Measurements from ENCODE around the gene GPC6. TPM values are rescaled to one million over a fixed set of nuclear protein-coding genes. Genes with fewer than 3 reads are reported as not detected.

GPC6 gene
- total and polyA plus RNA-seq, 9 of the 15 experiments (the other 6 are each of a cell fraction or from before 2014, with no cell fraction given), result under 0.01 to 0.20 (median 0.01) TPM; not detected in 4

GRCh38 chr13:93853912-93854311, 627.3 kb downstream of the GPC6 start:
- ChIA-PET POLR2A (no interaction called here), CTCF (ENCODE audit: low intra/inter-chr PET ratio) (no interaction called here)
- DNase-seq (ENCODE audit: extremely low read depth in 1 of 4, low spot score in 3 of 4) (no peak), FAIRE-seq (no peak), ATAC-seq (no peak)
- no peaks in the 10 kb centered on the region for H3K9me3 ChIP-seq (replicated peaks; ENCODE audit: control insufficient read depth, insufficient read depth, low read depth, low read length)
- no peaks in the 10 kb centered on the region for H3K4me1 ChIP-seq (replicated peaks in 1 of 2; ENCODE audit: control insufficient read depth in 2 of 2, insufficient read depth in 2 of 2, low read length in 2 of 2)
- H3K9me1 ChIP-seq (ENCODE audit: control insufficient read depth, insufficient read depth, low read length), result no peaks in the 10 kb centered on the region
- no TSS peak for BruUV-seq (replicated peaks)
- in situ Hi-C loops (cut with MboI) (no loop called here), intact Hi-C loops (cut with micrococcal nuclease) (no loop called here)
- H3K4me3 ChIP-seq, result no peak overlapping the region
- no peaks in the 10 kb centered on the region for H3K79me2 ChIP-seq (ENCODE audit: control insufficient read depth, insufficient read depth, low read length)
- H3K4me2 ChIP-seq (ENCODE audit: insufficient read depth, low read length), result no peak overlapping the region
- no peaks in the 10 kb centered on the region for H3K27me3 ChIP-seq (ENCODE audit: control insufficient read depth in 2 of 2, insufficient read depth in 2 of 2, low read length in 2 of 2)
- H4K20me1 ChIP-seq (replicated peaks; ENCODE audit: control insufficient read depth, insufficient read depth, low read length), result no peaks in the 10 kb centered on the region
- H2AFZ ChIP-seq (ENCODE audit: low read depth, low read length), result no peak overlapping the region
- H3K36me3 ChIP-seq (ENCODE audit: control insufficient read depth, insufficient read depth, low read length), result no peaks in the 10 kb centered on the region
- no peak overlapping the region for H3K27ac ChIP-seq (ENCODE audit: extremely low read depth, low read depth, low read length)
- 0% methylated on average over 5 of the region's 5 CpGs for WGBS (ENCODE audit: insufficient coverage, low coverage, missing lambda C conversion rate)
- TF ChIP-seq THAP12 (CRISPR knock-in tag; IDR thresholded peaks at IDR 0.05) (no peak), ZNF398 (CRISPR knock-in tag; IDR thresholded peaks at IDR 0.05) (no peak), ZFP30 (CRISPR knock-in tag; IDR thresholded peaks at IDR 0.05; ENCODE audit: borderline replicate concordance) (no peak), ZNF311 (CRISPR knock-in tag; IDR thresholded peaks at IDR 0.05) (no peak), PYGO2 (tag; IDR thresholded peaks at IDR 0.05) (no peak), KDM1A (IDR thresholded peaks at IDR 0.05) (no peak), TAF15 (IDR thresholded peaks at IDR 0.05; ENCODE audit: low read depth, low read length) (no peak), CREM (IDR thresholded peaks at IDR 0.05; ENCODE audit: low read depth) (no peak), SETDB1 (IDR thresholded peaks at IDR 0.05; ENCODE audit: low read length) (no peak), LEF1 (IDR thresholded peaks at IDR 0.05) (no peak), ZBTB49 (CRISPR knock-in tag; IDR thresholded peaks at IDR 0.05; ENCODE audit: borderline replicate concordance) (no peak), EP400 (IDR thresholded peaks at IDR 0.05) (no peak), HEY1 (CRISPR knock-in tag; IDR thresholded peaks at IDR 0.05; ENCODE audit: borderline replicate concordance) (no peak)
- no peak overlapping the region for H3K9ac ChIP-seq (ENCODE audit: insufficient read depth in 1 of 2, low read depth in 2 of 2, low read length in 2 of 2)
